HEK293 (cell line): ENCODE results near the gene TRIM7.

Experiments used
- KLF10 ChIP-seq: fragments of 450-650 bp; IDR thresholded peaks from 2 replicates; pipeline ENCODE4 v1.5.1; 2018; ENCODE audit warnings: missing biosample characterization, mild to moderate bottlenecking, missing genetic modification characterization
- OSR2 ChIP-seq: fragments of 450-650 bp; formaldehyde crosslinking; IDR thresholded peaks from 2 replicates; pipeline ENCODE4 v1.5.1; 2016; ENCODE audit warnings: missing biosample characterization, missing genetic modification characterization
- PRDM10 ChIP-seq: fragments of 450-650 bp; formaldehyde crosslinking; IDR thresholded peaks from 2 replicates; pipeline ENCODE4 v1.5.1; 2016; ENCODE audit warnings: missing biosample characterization, missing genetic modification characterization
- PRDM6 ChIP-seq: fragments of 450-650 bp; formaldehyde crosslinking; IDR thresholded peaks from 2 replicates; pipeline ENCODE4 v1.5.1; 2017; ENCODE audit warnings: missing biosample characterization, missing genetic modification characterization
- REPIN1 ChIP-seq: fragments of 450-650 bp; formaldehyde crosslinking; IDR thresholded peaks from 2 replicates; pipeline ENCODE4 v1.5.1; 2017; ENCODE audit warnings: missing biosample characterization, missing genetic modification characterization, low read depth
- REST ChIP-seq: fragments of 450-650 bp; formaldehyde crosslinking; IDR thresholded peaks from 2 replicates; pipeline ENCODE4 v1.5.1; 2016; ENCODE audit warnings: missing biosample characterization, missing genetic modification characterization
- YY1 ChIP-seq: fragments of 450-650 bp; formaldehyde crosslinking; IDR thresholded peaks from 2 replicates; pipeline ENCODE4 v1.5.1; 2018; ENCODE audit warnings: missing biosample characterization, missing genetic modification characterization
- ZBTB20 ChIP-seq: fragments of 450-650 bp; formaldehyde crosslinking; IDR thresholded peaks from 2 replicates; pipeline ENCODE4 v1.5.1; 2016; ENCODE audit warnings: missing biosample characterization, missing genetic modification characterization
- ZBTB6 ChIP-seq: fragments of 450-650 bp; formaldehyde crosslinking; IDR thresholded peaks from 2 replicates; pipeline ENCODE4 v1.5.1; 2017; ENCODE audit warnings: missing biosample characterization, missing genetic modification characterization
- ZEB2 ChIP-seq: fragments of 450-650 bp; formaldehyde crosslinking; IDR thresholded peaks from 2 replicates; pipeline ENCODE4 v1.5.1; 2016; ENCODE audit warnings: missing biosample characterization, missing genetic modification characterization
- ZFP41 ChIP-seq: fragments of 450-650 bp; formaldehyde crosslinking; IDR thresholded peaks from 2 replicates; pipeline ENCODE4 v1.5.1; 2016; ENCODE audit warnings: missing biosample characterization, missing genetic modification characterization, borderline replicate concordance
- ZNF133 ChIP-seq: fragments of 450-650 bp; formaldehyde crosslinking; IDR thresholded peaks from 2 replicates; pipeline ENCODE4 v1.5.1; 2016; ENCODE audit warnings: missing biosample characterization, missing genetic modification characterization
- ZNF18 ChIP-seq: fragments of 450-650 bp; formaldehyde crosslinking; IDR thresholded peaks from 2 replicates; pipeline ENCODE4 v1.5.1; 2016; ENCODE audit warnings: missing biosample characterization, missing genetic modification characterization
- ZNF24 ChIP-seq: fragments of 450-650 bp; formaldehyde crosslinking; IDR thresholded peaks from 2 replicates; pipeline ENCODE4 v1.5.1; 2016; ENCODE audit warnings: missing biosample characterization, missing genetic modification characterization
- ZNF280D ChIP-seq: fragments of 450-650 bp; formaldehyde crosslinking; IDR thresholded peaks from 2 replicates; pipeline ENCODE4 v1.5.1; 2016; ENCODE audit warnings: missing biosample characterization, missing genetic modification characterization
- ZNF335 ChIP-seq: fragments of 450-650 bp; formaldehyde crosslinking; conservative IDR thresholded peaks from 2 replicates; pipeline ENCODE4 v1.5.1; 2016; ENCODE audit warnings: missing biosample characterization, missing genetic modification characterization
- ZNF350 ChIP-seq: fragments of 450-650 bp; formaldehyde crosslinking; IDR thresholded peaks from 2 replicates; pipeline ENCODE4 v1.5.0; 2017; ENCODE audit warnings: missing biosample characterization, mild to moderate bottlenecking, missing genetic modification characterization
- ZNF398 ChIP-seq: fragments of 450-650 bp; formaldehyde crosslinking; IDR thresholded peaks from 2 replicates; pipeline ENCODE4 v1.5.1; 2017; ENCODE audit warnings: missing biosample characterization, missing genetic modification characterization
- ZNF530 ChIP-seq: fragments of 450-650 bp; formaldehyde crosslinking; IDR thresholded peaks from 2 replicates; pipeline ENCODE4 v1.5.1; 2016; ENCODE audit warnings: low read depth, missing biosample characterization, missing genetic modification characterization
- ZNF677 ChIP-seq: fragments of 450-650 bp; IDR thresholded peaks from 2 replicates; pipeline ENCODE4 v1.5.0; 2018; ENCODE audit warnings: missing biosample characterization, mild to moderate bottlenecking, missing genetic modification characterization, moderate library complexity
- ZNF76 ChIP-seq: fragments of 450-650 bp; formaldehyde crosslinking; IDR thresholded peaks from 2 replicates; pipeline ENCODE4; 2016; ENCODE audit warnings: low read depth, missing biosample characterization, missing genetic modification characterization, borderline replicate concordance
- ZXDB ChIP-seq: fragments of 450-650 bp; formaldehyde crosslinking; IDR thresholded peaks from 2 replicates; pipeline ENCODE4 v1.5.1; 2016; ENCODE audit warnings: missing biosample characterization, missing genetic modification characterization

The TRIM7 gene

GRCh38 chr5:181189962-181190710, 14.9 kb downstream of the TRIM7 start (continued):
- TF ChIP-seq ZNF18 (no peak), ZNF530 (tag by site-specific recombination) (no peak), PRDM6 (tag by site-specific recombination) (no peak), ZEB2 (tag by site-specific recombination) (0 out of 2 replicates have a peak, but pooled peaks have one; percentile 16), ZNF76 (tag by site-specific recombination) (no peak), KLF10 (tag by site-specific recombination) (no peak), ZNF350 (tag by site-specific recombination) (no peak), ZBTB20 (peak; percentile 30; the same call in 1 of the 2 replicates), REST (no peak), ZNF280D (tag by site-specific recombination) (no peak), ZNF677 (tag by site-specific recombination) (0 out of 2 replicates have a peak, but pooled peaks have one; percentile 15), ZNF398 (tag by site-specific recombination) (no peak), ZNF133 (tag by site-specific recombination) (no peak), ZNF335 (peak; percentile 68), OSR2 (no peak), YY1 (tag by site-specific recombination) (no peak), ZNF24 (tag by site-specific recombination) (no peak), ZXDB (tag by site-specific recombination) (no peak), REPIN1 (tag by site-specific recombination) (no peak), ZBTB6 (tag by site-specific recombination) (no peak), ZFP41 (tag by site-specific recombination) (no peak), PRDM10 (tag by site-specific recombination) (0 out of 2 replicates have a peak, but pooled peaks have one; percentile 9)
